ENCODE measurements around the gene AGPS. TPM values are rescaled to one million over a fixed set of nuclear protein-coding genes. Genes with fewer than 3 reads are reported as not detected.

AGPS gene
- total and polyA plus RNA-seq, 2 of the 13 experiments (the other 11 are each of a cell fraction or from before 2014, with no cell fraction given), result 39.4 to 99.0 TPM

DNA sequence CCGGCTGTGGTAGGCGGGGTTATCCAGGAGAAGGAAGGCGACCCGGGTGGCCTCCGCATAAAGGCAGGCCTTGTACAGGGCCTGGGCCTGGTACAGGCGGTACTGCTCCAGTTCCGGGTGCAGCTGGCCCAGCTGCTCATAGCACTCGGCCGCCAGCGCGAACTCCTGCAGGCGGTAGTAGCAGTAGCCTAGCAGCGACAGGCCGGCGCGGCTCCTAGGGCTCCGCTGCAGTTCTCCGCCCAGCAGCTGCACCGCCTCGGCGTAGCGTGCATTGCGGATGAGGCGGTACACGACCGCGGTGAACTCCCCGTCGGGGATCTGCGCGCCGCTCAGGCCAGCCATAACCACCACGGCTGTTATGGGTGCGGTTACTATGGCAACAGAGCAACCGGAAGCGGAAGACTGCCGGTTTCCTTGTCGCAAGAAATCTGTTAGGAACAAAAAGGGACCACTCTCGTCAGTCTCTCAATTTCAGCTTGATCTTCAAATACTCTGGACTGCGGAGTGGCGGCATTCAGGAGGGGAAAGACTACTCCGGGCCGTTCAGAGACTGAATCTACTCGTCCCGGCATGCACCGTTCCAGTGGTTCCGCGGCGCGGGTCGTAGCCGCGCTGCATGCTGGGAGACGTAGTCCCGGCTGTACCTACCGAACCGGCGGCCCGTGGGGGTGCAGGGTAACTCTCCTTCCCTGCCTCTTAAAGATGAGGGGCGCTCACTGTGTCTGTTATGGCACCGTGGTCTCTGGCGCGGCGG is 160.0 kb downstream of the AGPS start (continued):
- TF ChIP-seq ZNF205 (CRISPR knock-in tag; IDR thresholded peaks at IDR 0.05) (peak; percentile 46), ZNF484 (CRISPR knock-in tag; IDR thresholded peaks at IDR 0.05; ENCODE audit: borderline replicate concordance, low read depth) (0 out of 2 replicates have a peak, but pooled peaks have one; percentile 29), MNT (IDR thresholded peaks at IDR 0.05) (no peak), ZNF552 (CRISPR knock-in tag; IDR thresholded peaks at IDR 0.05; ENCODE audit: borderline replicate concordance) (no peak), JUND (CRISPR knock-in tag; IDR thresholded peaks at IDR 0.05) (no peak), NCOA2 (CRISPR knock-in tag; IDR thresholded peaks at IDR 0.05) (no peak), ZNF333 (CRISPR knock-in tag; IDR thresholded peaks at IDR 0.05; ENCODE audit: borderline replicate concordance) (peak; percentile 76; the same call in 1 of the 2 replicates), SP4 (CRISPR knock-in tag; IDR thresholded peaks at IDR 0.05) (peak; percentile 79), ZNF883 (CRISPR knock-in tag; IDR thresholded peaks at IDR 0.05; ENCODE audit: not compliant biosample characterization) (peak; percentile 30), ZNF232 (CRISPR knock-in tag; IDR thresholded peaks at IDR 0.05; ENCODE audit: borderline replicate concordance) (no peak), REXO4 (CRISPR knock-in tag; IDR thresholded peaks at IDR 0.05; ENCODE audit: borderline replicate concordance) (no peak), HOXA7 (CRISPR knock-in tag; IDR thresholded peaks at IDR 0.05) (no peak), ZFP41 (CRISPR knock-in tag; IDR thresholded peaks at IDR 0.05; ENCODE audit: borderline replicate concordance) (no peak), SP2 (CRISPR knock-in tag; IDR thresholded peaks at IDR 0.05) (no peak), SNAPC4 (CRISPR knock-in tag; IDR thresholded peaks at IDR 0.05) (peak; percentile 96)
- TF ChIP-seq, protein P1, sequence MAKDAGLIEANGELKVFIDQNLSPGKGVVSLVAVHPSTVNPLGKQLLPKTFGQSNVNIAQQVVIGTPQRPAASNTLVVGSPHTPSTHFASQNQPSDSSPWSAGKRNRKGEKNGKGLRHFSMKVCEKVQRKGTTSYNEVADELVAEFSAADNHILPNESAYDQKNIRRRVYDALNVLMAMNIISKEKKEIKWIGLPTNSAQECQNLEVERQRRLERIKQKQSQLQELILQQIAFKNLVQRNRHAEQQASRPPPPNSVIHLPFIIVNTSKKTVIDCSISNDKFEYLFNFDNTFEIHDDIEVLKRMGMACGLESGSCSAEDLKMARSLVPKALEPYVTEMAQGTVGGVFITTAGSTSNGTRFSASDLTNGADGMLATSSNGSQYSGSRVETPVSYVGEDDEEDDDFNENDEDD (CRISPR knock-in tag; IDR thresholded peaks at IDR 0.05; ENCODE audit: borderline replicate concordance), result peak; percentile 67
- TF ChIP-seq, protein P2, sequence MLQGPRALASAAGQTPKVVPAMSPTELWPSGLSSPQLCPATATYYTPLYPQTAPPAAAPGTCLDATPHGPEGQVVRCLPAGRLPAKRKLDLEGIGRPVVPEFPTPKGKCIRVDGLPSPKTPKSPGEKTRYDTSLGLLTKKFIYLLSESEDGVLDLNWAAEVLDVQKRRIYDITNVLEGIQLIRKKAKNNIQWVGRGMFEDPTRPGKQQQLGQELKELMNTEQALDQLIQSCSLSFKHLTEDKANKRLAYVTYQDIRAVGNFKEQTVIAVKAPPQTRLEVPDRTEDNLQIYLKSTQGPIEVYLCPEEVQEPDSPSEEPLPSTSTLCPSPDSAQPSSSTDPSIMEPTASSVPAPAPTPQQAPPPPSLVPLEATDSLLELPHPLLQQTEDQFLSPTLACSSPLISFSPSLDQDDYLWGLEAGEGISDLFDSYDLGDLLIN (CRISPR knock-in tag; IDR thresholded peaks at IDR 0.05; ENCODE audit: borderline replicate concordance), result no peak
